K562 (cell line): Measurements from ENCODE around the gene ERVV-1.

ENCODE experiments used
- ARID3A ChIP-seq: IDR thresholded peaks from 2 replicates; pipeline ENCODE4 v1.6.1; 2012; ENCODE audit warnings: low read depth, low read length, improper control_type of control experiment, borderline replicate concordance
- ELF1 ChIP-seq: fragments of 200-800 bp; sonication (Bioruptor generic); IDR thresholded peaks from 2 replicates; pipeline ENCODE4 v1.6.1; 2016; ENCODE audit warnings: missing genetic modification characterization, missing compliant biosample characterization
- FOXK2 ChIP-seq, 2 experiments: fragments of 450-650 bp; IDR thresholded peaks in 1 of 2; conservative IDR thresholded peaks in 1 of 2; 2 replicates each; pipeline ENCODE4 v1.6.1; 2016; ENCODE audit warnings: low read depth in 2 of 2, mild to moderate bottlenecking in 1 of 2
- KDM5B ChIP-seq: fragments of 200-600 bp; sonication (generic); IDR thresholded peaks from 2 replicates; pipeline ENCODE4 v1.6.1; 2012; ENCODE audit warnings: low read depth, mild to moderate bottlenecking, moderate library complexity, low read length, control low read depth, inconsistent platforms; ENCODE audit not compliant: insufficient replicate concordance
- MEF2A ChIP-seq: IDR thresholded peaks from 2 replicates; pipeline ENCODE4 v1.6.1; 2011; ENCODE audit warnings: low read depth, mild to moderate bottlenecking, low read length, moderate library complexity; ENCODE audit not compliant: control insufficient read depth
- NR1H2 ChIP-seq: sonication (generic); formaldehyde crosslinking; IDR thresholded peaks from 2 replicates; pipeline ENCODE4 v1.4.0; 2020; ENCODE audit warnings: mild to moderate bottlenecking, missing genetic modification reagents
- PHF8 ChIP-seq: fragments of 200-600 bp; sonication (generic); IDR thresholded peaks from 2 replicates; pipeline ENCODE4 v1.6.1; 2012; ENCODE audit warnings: mixed run types, mild to moderate bottlenecking, inconsistent platforms, low read length, moderate library complexity, borderline replicate concordance
- PML ChIP-seq: IDR thresholded peaks from 2 replicates; pipeline ENCODE4 v1.6.1; 2012; ENCODE audit warnings: low read length, inconsistent platforms
- RB1 ChIP-seq: fragments of 450-650 bp; IDR thresholded peaks from 2 replicates; pipeline ENCODE4 v1.6.1; 2017; ENCODE audit warnings: low read depth, mild to moderate bottlenecking
- TGIF2 ChIP-seq: sonication (generic); formaldehyde crosslinking; IDR thresholded peaks from 2 replicates; pipeline ENCODE4 v1.8.1; 2022; ENCODE audit warnings: mild to moderate bottlenecking, missing genetic modification reagents, moderate library complexity
- TSC22D4 ChIP-seq: fragments of 450-650 bp; IDR thresholded peaks from 2 replicates; pipeline ENCODE4 v1.6.1; 2016; ENCODE audit warnings: missing genetic modification characterization, missing biosample characterization, control low read depth

- no peak for TF ChIP-seq RB1
- no peak for TF ChIP-seq ELF1
- no peak for TF ChIP-seq ARID3A
- no peak for TF ChIP-seq TGIF2 (CRISPR knock-in tag)
- no peak for TF ChIP-seq NR1H2
- TF ChIP-seq FOXK2 (conservative IDR thresholded peaks at IDR 0.05 in 1 of 2, IDR thresholded peaks at IDR 0.05 in 1 of 2; ENCODE audit: low read depth in 2 of 2): no peak
- TF ChIP-seq PHF8: no peak
- TF ChIP-seq KDM5B: no peak
- no peak for TF ChIP-seq TSC22D4 (tag)
- no peak for TF ChIP-seq PML
- no peak for TF ChIP-seq MEF2A
These were observed 22.2 kb upstream of the ERVV-1 start for GRCh38 chr19:52991484-52991883.
